ENCODE results near the gene TFAP2A. TPM values are rescaled to one million over a fixed set of nuclear protein-coding genes. Genes with fewer than 3 reads are reported as not detected.

The TFAP2A gene
- total RNA-seq, 1 donor from 2014 or later = 0.51 TPM

GRCh38 chr6:10405513-10405900 lies 9.4 kb downstream of the TFAP2A start:
- intact Hi-C loops (cut with DNase I) = no loop called here
- DNase-seq = no peak
- no peak for ATAC-seq (ENCODE audit: poor library complexity)

- ATAC-seq (ENCODE audit: poor library complexity) (no peak), DNase-seq (peak; percentile 22)
- intact Hi-C loops (cut with DNase I) = no loop called here
Observed at GRCh38 chr6:10404799-10405512, 9.9 kb downstream of the TFAP2A start.

- intact Hi-C loops (cut with DNase I) = no loop called here
- peak; percentile 90 for DNase-seq
- ATAC-seq (ENCODE audit: poor library complexity) = peak; percentile 99
Observed at GRCh38 chr6:10404107-10404798, 10.6 kb downstream of the TFAP2A start.

- DNase-seq (no peak), ATAC-seq (ENCODE audit: poor library complexity) (no peak)
- intact Hi-C loops (cut with DNase I) = no loop called here
Observed at GRCh38 chr6:10403385-10404106, 11.3 kb downstream of the TFAP2A start.

GRCh38 chr6:10402648-10403311 lies 12.1 kb downstream of the TFAP2A start:
- ATAC-seq (ENCODE audit: poor library complexity) (no peak), DNase-seq (no peak)
- intact Hi-C loops (cut with DNase I) = no loop called here

- intact Hi-C loops (cut with DNase I) = no loop called here
- DNase-seq = no peak
- ATAC-seq (ENCODE audit: poor library complexity) = no peak
Observed at GRCh38 chr6:10401632-10402223, 13.1 kb downstream of the TFAP2A start.

- no peak for ATAC-seq (ENCODE audit: poor library complexity)
- intact Hi-C loops (cut with DNase I) = no loop called here
- no peak for DNase-seq
Observed at GRCh38 chr6:10401004-10401536, 13.8 kb downstream of the TFAP2A start.

- ATAC-seq (ENCODE audit: poor library complexity) = no peak
- DNase-seq = no peak
- intact Hi-C loops (cut with DNase I) = no loop called here
Observed at GRCh38 chr6:10400330-10400729, 14.5 kb downstream of the TFAP2A start.

- intact Hi-C loops (cut with DNase I) = no loop called here
- DNase-seq (no peak), ATAC-seq (ENCODE audit: poor library complexity) (no peak)
Observed at GRCh38 chr6:10399451-10399850, 15.4 kb downstream of the TFAP2A start.

- ATAC-seq (ENCODE audit: poor library complexity) = no peak
- DNase-seq = no peak
- intact Hi-C loops (cut with DNase I) = no loop called here
Observed at GRCh38 chr6:10398446-10399218, 16.2 kb downstream of the TFAP2A start.

GRCh38 chr6:10397756-10398445 lies 17.0 kb downstream of the TFAP2A start:
- intact Hi-C loops (cut with DNase I) = no loop called here
- ATAC-seq (ENCODE audit: poor library complexity) (no peak), DNase-seq (no peak)

- ATAC-seq (ENCODE audit: poor library complexity) (no peak), DNase-seq (no peak)
- intact Hi-C loops (cut with DNase I) = no loop called here
Observed at GRCh38 chr6:10396785-10397184, 18.1 kb downstream of the TFAP2A start.

- no peak for ATAC-seq (ENCODE audit: poor library complexity)
- intact Hi-C loops (cut with DNase I) = no loop called here
- DNase-seq = no peak
Observed at GRCh38 chr6:10395704-10396546, 18.9 kb downstream of the TFAP2A start.

GRCh38 chr6:10395171-10395703 lies 19.6 kb downstream of the TFAP2A start:
- DNase-seq (no peak), ATAC-seq (ENCODE audit: poor library complexity) (no peak)
- intact Hi-C loops (cut with DNase I) = no loop called here

- ATAC-seq (ENCODE audit: poor library complexity) = no peak
- DNase-seq = no peak
- intact Hi-C loops (cut with DNase I) = no loop called here
Observed at GRCh38 chr6:10393544-10394225, 21.2 kb downstream of the TFAP2A start.

GRCh38 chr6:10391799-10392198 lies 23.1 kb downstream of the TFAP2A start:
- ATAC-seq (ENCODE audit: poor library complexity) (no peak), DNase-seq (no peak)
- intact Hi-C loops (cut with DNase I) = no loop called here

Data from Right ventricle myocardium superior (tissue), 1 donor.